ENCODE measurements around the gene OR6C2.
"Not testable (repeated sequence)": the region's sequence is repeated elsewhere in the genome, so short reads cannot be mapped to it uniquely, and the experiment has no call there.

OR6C2 gene

DNA sequence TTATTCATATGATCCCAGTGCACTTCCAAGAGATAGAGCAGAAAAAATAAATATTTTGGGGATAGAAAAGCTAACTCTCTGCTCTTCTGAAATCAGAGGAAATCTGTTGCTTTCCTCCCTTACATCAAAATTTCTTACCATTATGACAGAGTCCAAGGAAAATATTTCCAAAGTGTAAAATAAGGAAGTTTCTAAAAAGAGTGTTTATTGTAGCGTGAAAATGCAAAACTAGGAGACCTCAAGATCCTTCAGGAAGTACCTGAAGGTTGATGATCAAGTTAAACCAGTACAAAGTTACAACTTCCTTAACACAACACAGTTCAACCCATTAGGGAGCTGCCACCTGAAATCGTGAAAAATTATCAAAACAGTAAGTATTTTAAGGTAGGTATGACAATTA, at the start of gene OR6C2:
TSS of gene OR6C2 (plus strand) at position 301 of the 400 bp plus-strand sequence. CDS start 8,138 bp downstream, outside the sequence.
- DNase-seq, result no peak

DNA sequence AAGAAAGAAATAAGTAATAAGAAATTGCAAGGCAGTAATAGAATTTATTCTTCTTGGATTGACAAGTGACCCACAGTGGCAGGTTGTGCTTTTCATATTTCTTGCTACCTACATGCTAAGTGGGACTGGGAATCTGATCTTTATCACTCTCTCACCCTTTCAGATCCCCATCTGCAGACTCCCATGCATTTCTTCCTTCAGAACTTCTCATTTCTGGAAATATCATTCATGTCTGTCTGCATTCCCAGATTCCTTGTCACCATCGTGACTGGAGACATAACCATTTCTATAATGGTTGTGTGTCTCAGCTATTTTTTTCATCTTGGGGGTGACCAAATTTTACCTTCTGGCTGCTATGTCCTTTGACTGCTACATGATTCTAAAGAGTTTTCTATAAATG, 47.5 kb upstream of the OR6C2 start:
- DNase-seq, result no peak

DNA sequence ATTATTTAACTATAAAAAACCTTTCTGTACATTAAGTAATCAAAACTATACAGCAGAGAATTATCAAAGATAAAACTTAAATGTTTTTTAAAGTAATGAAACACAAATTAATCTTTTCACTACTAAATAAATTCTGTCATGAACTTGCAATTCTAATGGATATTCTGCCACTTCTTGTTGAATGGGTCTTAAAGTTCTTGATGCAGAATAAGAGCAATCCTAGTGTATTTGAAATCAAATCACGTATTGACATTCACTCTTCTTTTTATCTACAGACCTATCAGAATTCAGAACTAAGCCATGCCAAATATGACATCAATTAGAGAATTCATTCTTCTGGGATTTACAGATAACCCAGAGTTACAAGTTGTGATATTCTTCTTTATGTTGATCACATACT, 43.6 kb upstream of the OR6C2 start, which contains the start of gene OR6C65:
TSS of gene OR6C65 (plus strand) at position 301 of the 400 bp plus-strand sequence. CDS start at position 301, 0 bp downstream.
- DNase-seq, result no peak

DNA sequence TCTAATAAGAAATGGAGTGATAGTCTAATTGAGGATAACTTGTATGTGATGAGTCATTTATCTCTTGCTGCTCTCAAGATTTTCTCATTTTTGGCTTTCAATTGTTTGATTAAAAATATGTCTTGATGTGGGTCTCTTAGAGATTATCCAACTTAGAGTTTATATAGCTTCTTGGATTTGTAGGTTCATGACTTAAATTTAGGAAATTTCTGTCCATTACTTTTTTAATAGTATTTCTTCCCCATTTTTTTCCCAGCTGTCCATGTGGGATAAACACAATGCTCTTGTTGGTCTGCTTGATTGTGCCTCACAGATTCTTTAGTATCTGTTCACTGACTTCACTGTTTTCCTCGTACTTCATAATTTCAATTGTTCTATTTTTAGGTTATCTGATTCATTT, 36.0 kb upstream of the OR6C2 start:
- no peak for DNase-seq

- DNase-seq, result not testable (repeated sequence)
These were observed 34.7 kb upstream of the OR6C2 start for GRCh38 chr12:55409133-55409532.

DNA sequence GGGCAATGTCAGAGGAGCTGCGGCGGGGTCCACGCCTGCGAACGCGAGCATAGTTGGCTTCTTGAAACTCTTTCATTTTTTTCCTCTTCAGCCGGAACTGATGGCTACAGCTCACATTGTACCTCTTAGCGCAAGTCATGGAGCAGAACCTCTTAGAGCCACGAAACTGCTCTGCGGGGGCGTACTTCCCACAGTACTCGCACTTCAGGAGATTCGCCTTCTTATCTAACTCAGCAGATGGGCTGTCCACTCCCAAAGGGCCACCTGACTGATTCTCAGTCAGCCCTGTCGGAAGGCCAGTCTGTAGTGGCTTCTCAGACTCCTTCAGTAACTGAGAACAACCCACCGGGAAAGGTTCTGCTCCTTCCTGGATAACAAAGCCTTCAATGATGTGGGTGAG, 31.7 kb upstream of the OR6C2 start:
- not testable (repeated sequence) for DNase-seq

- DNase-seq, result not testable (repeated sequence)
These were observed 30.1 kb upstream of the OR6C2 start for GRCh38 chr12:55413498-55414388.

DNA sequence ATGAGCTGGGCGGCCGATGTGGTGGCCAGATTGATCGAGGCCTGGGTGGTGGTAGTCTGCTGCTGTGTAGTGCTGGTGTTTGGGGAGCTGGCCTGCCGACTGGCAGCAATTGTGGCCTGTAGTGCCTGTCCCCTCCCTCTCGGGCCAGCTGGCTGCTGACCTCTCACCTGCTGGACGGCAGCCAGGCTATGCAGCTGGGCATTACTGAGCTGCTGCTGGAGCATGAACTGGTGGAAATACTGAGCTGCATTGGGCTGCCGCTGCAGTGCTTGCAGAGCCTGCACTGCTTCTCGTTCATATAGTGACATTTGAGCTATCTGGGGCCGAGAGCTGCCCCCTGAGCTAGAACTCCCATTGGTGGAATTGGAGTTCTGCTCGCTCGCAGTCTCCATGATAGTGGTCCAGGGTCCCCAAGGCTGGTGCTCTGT, 29.5 kb upstream of the OR6C2 start:
- not testable (repeated sequence) for DNase-seq

DNA sequence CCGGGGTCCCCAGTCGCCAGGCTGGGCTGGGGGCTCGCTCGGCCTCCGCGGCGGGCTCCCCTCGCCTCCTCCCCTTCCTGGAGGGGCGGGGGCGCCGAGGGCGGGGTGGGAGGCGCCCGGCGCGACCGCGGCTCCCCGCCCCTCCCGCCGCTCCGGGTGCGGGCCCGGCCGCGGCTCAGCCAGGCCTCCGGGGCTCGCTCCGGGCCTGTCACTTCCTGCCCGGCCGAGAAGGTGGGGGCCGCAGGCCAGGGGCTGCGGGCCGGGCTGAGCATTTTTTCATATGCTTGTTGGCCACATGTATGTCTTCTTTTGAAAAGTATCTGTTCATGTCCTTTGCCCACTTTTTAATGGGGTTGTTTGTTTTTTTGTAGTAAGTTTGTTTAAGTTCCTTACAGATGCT, 29.0 kb upstream of the OR6C2 start:
- not testable (repeated sequence) for DNase-seq

DNA sequence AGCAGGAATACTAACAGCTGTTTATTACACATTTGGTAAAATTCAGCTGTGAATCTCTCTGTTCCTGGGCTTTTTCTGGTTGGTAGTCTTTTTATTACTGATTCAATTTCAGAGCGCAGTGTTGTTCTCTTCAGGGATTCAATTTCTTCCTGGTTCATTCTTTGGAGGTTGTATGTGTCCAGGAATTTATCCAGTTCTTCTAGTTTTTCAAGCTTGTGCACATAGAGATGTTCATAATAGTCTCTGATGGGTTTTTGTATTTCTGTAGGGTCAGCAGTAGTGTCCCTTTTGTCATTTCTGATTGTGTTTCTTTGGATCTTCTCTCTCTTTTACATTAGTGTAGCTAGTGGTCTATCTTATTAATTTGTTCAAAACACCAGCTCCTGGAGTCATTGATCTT, 26.9 kb upstream of the OR6C2 start:
- DNase-seq, result no peak

- DNase-seq, result no peak
These were observed 23.4 kb upstream of the OR6C2 start for GRCh38 chr12:55420307-55420962.

GRCh38 chr12:55425954-55426353, 17.9 kb upstream of the OR6C2 start, which contains the start of gene OR6C76:
OR6C76 (plus strand) TSS chr12:55426254; CDS start chr12:55426254, 0 bp downstream.
- no peak for DNase-seq

DNA sequence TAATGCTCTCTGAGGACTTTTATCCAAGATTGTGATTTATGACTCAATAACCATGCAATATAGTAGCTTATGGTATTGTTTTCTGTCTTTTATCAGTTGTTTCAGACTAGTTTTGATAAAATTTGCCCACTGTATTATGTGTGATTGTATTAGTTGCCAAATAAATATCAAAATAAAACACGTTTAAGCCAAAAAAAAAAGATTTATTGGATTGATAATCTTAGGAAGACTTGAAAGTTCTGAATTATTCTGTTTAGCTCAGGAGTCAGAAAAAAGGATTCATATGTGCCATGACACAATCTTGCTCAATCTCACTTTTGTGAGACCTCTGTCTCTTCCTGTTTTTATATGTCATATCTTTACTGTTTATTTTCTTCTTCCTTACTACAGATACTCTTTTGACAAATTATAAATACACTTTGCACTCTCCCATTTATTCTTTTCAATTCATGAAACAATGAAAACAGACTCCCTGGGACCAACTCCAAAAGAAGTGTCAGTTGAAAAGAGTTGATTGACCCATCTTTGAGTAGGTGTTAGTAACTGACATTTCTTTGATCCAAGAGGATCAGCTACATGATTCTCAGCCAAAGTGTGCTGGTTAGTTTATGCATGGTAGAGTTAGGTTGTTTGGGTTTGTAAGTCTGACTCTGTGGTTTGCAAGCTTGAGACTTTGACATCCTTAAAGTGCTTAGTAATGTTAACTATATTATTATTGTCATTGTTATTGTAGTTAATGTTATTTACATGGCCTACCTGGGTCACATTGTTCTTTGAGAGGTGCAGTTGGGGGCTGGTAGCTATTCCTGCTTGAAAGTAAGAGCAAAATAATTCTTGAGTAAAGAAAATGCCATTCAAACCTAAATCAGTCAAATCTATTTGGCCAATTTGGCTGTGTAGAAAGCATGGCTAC, 15.3 kb upstream of the OR6C2 start:
- no peak for DNase-seq

DNA sequence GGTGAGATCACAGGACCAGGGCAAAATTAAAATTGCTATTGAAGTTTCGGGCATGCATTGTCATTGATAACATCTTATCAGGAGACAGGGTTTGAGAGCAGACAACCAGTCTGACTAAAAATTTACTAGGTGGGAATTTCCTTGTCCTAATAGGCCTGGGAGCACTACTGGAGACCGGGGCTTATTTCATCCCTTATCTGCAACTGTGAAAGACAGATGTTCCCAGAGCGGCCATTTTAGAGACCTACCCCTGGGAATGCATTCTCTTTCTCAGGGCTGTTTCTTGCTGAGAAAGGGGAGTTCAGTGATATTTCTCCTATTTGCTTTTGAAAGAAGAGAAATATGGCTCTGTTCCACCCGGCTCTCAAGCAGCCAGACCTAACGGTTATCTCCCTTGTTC, 2.6 kb upstream of the OR6C2 start:
- DNase-seq, result not testable (repeated sequence)

DNA sequence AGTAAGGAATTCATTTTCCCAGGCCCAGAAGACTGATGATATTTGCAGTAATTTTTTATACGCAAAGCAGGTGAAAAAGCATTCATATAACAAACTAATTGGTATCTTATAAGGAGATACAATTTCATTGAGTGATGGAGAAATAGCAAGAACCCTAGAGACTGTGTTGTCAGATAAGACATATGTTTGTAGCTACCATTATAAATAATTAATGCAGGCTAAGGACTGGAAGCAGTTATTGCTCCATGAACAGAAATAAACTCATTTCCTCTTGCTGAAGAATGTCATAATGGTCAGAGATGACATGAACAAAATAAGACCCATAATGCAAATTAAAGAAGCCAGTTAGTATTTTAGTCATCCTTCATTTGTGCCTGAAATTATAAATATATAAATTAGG, 1.5 kb downstream of the OR6C2 start:
- no peak for DNase-seq

- DNase-seq, result no peak
These were observed 2.5 kb downstream of the OR6C2 start for GRCh38 chr12:55446326-55446725.

- DNase-seq, result no peak
These were observed 4.9 kb downstream of the OR6C2 start for GRCh38 chr12:55448825-55449224.

DNA sequence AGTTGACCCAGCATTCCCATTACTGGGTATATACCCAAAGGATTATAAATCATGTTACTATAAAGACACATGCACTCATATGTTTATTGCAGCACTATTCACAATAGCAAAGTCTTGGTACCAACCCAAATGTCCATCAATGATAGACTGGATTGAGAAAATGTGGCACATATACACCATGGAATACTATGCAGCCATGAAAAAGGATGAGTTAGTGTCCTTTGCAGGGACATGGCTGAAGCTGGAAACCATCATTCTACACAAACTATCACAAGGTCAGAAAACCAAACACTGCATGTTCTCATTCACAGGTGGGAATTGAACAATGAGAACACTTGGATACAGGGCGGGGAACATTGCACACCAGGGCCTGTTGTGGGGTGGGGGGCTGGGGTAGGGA, 21.1 kb downstream of the OR6C2 start:
- not testable (repeated sequence) for DNase-seq

- no peak for DNase-seq
These were observed 24.0 kb downstream of the OR6C2 start for GRCh38 chr12:55467836-55468235.

DNA sequence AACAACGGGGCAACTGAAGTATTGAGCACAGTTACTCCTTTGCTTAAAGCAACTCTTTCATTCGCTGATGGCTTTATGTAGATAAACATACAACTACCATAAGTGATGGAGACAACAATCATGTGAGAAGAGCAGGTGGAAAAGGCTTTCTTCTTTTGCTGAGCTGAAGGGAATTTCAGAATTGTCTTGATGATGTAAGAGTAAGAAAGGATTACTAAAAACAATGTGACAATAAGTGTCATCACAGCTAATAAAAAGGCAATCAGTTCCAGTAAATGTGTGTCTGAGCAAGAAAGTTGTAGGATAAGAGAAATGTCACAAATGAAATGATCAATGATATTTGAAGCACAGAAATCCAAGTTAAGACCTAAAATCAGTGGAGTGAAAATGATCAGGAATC, 25.4 kb downstream of the OR6C2 start:
- no peak for DNase-seq

GRCh38 chr12:55470088-55470829, 26.4 kb downstream of the OR6C2 start, which contains the start of gene OR6C70:
OR6C70 (minus strand) TSS chr12:55470138; CDS start chr12:55470138, 0 bp downstream.
- DNase-seq, result no peak

DNA sequence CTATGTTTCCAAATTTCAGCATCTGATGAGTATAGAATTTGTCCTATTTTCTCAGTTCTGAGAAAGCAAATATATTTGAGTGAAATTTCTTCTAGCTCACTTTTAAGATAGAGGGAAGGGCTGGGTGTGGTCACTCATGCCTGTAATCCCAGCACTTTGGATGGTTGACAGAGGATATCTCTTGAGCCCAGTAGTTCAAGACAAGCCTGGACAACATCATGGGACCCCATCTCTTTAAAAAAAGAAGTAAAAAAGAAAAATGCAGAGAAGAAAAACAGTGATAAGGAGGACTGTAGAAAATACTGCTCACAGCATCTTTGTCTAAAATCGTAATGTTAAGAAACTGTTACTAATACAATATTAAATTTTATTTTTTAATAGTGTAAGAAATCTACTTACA, 28.4 kb downstream of the OR6C2 start:
- no peak for DNase-seq

Data from activated T-cell treated with anti-CD3 and anti-CD28 coated beads, Interleukin-2, amount 50 U/mL, for 1 hour (primary cell).